Measurements from ENCODE around the gene ARID1A. TPM values are rescaled to one million over a fixed set of nuclear protein-coding genes. Genes with fewer than 3 reads are reported as not detected.

ARID1A gene
- total and polyA plus RNA-seq, 2 donors (not counting 3 experiments of a cell fraction or from before 2014, with no cell fraction given): 36.9 to 77.2 TPM

- dilution Hi-C loops (cut with MboI; ENCODE audit: extremely low pct_ligation_motif_present, low sequenced_read_pairs) (no loop called here), intact Hi-C loops (cut with micrococcal nuclease) (loop anchor here (1.0 to 10.0 kb wide), 5 partner anchors 15 to 1862 kb away; partner anchors contain the start of gene TRNAU1AP)
- no TSS peak for BruUV-seq (replicated peaks)
- no peaks in the 10 kb centered on the region for H4K20me1 ChIP-seq (replicated peaks; ENCODE audit: control insufficient read depth, extremely low read depth, insufficient read depth, low read length)
- TF ChIP-seq POLR2A (IDR thresholded peaks at IDR 0.05; ENCODE audit: low read depth, low read length) (peak; percentile 59), GATA2 (IDR thresholded peaks at IDR 0.05; ENCODE audit: insufficient read depth, insufficient read length, low read depth, low read length) (no peak), POLR2AphosphoS5 (IDR thresholded peaks at IDR 0.05; ENCODE audit: insufficient read depth, low read depth, low read length) (peak; percentile 59)
- TF ChIP-seq, protein P1, sequence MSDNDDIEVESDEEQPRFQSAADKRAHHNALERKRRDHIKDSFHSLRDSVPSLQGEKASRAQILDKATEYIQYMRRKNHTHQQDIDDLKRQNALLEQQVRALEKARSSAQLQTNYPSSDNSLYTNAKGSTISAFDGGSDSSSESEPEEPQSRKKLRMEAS (IDR thresholded peaks at IDR 0.05; ENCODE audit: insufficient read depth, insufficient read length): no peak
- H3K27ac ChIP-seq (ENCODE audit: insufficient read depth, low read depth, low read length): peak overlapping the region; percentile 67
- ChIA-PET CTCF (interaction anchor here (0.7 to 4.1 kb wide), 16 partner anchors 9 to 129 kb away, joined by 3 to 67 read pairs (median 4); partner anchors contain the start of gene PIGV), POLR2A (interaction anchor here (0.6 to 1.9 kb wide), 6 partner anchors 31 to 128 kb away, joined by 4 to 6 read pairs (median 4); partner anchors contain the start of gene PIGV)
- H3K27me3 ChIP-seq (ENCODE audit: control insufficient read depth in 2 of 2, insufficient read depth in 2 of 2, low read length in 2 of 2): no peaks in the 10 kb centered on the region
- H3K9me1 ChIP-seq (replicated peaks; ENCODE audit: control insufficient read depth, extremely low read depth, insufficient read depth, low read length): no peaks in the 10 kb centered on the region
- H3K9ac ChIP-seq (replicated peaks; ENCODE audit: extremely low read depth, insufficient read depth, low read length): peak overlapping the region; percentile 75
- H3K4me2 ChIP-seq (ENCODE audit: insufficient read depth, low read length): peak overlapping the region; percentile 91
- DNase-seq (ENCODE audit: low read depth, low spot score) (peak; percentile 92), FAIRE-seq (no peak)
- H3K36me3 ChIP-seq (ENCODE audit: control insufficient read depth in 2 of 2, extremely low read depth in 1 of 2, insufficient read depth in 2 of 2, low read length in 2 of 2): no peaks in the 10 kb centered on the region
- H3K9me3 ChIP-seq (replicated peaks; ENCODE audit: control insufficient read depth, insufficient read depth, low read length): no peaks in the 10 kb centered on the region
- peak overlapping the region; percentile 89 for H2AFZ ChIP-seq (ENCODE audit: low read depth, low read length)
- H3K79me2 ChIP-seq (ENCODE audit: control insufficient read depth, insufficient read depth, low read length): peaks cover 11% of the 10 kb centered on the region
- H3K4me1 ChIP-seq (ENCODE audit: control insufficient read depth, extremely low read depth, insufficient read depth, low read length): peaks cover 27% of the 10 kb centered on the region
- H3K4me3 ChIP-seq (replicated peaks in 1 of 3; ENCODE audit: insufficient read depth in 1 of 3, low read depth in 1 of 3, low read length in 3 of 3): peak overlapping the region; percentile 38 to 73 (median 40)
Observed at GRCh38 chr1:26692211-26692792, 3.5 kb upstream of the ARID1A start.

GRCh38 chr1:26692793-26693490 is 2.9 kb upstream of the ARID1A start:
- Histone ChIP-seq H3K4me2 (ENCODE audit: insufficient read depth, low read length) (peak overlapping the region; percentile 91), H3K79me2 (ENCODE audit: control insufficient read depth, insufficient read depth, low read length) (peaks cover 17% of the 10 kb centered on the region), H2AFZ (ENCODE audit: low read depth, low read length) (peak overlapping the region; percentile 89), H3K36me3 (ENCODE audit: control insufficient read depth in 2 of 2, extremely low read depth in 1 of 2, insufficient read depth in 2 of 2, low read length in 2 of 2) (no peaks in the 10 kb centered on the region), H3K4me3 (replicated peaks in 1 of 3; ENCODE audit: insufficient read depth in 1 of 3, low read depth in 1 of 3, low read length in 3 of 3) (peak overlapping the region; percentile 38 to 73 (median 40)), H3K9me1 (replicated peaks; ENCODE audit: control insufficient read depth, extremely low read depth, insufficient read depth, low read length) (no peaks in the 10 kb centered on the region), H3K9ac (replicated peaks; ENCODE audit: extremely low read depth, insufficient read depth, low read length) (peak overlapping the region; percentile 75), H3K9me3 (replicated peaks; ENCODE audit: control insufficient read depth, insufficient read depth, low read length) (no peaks in the 10 kb centered on the region), H3K27me3 (ENCODE audit: control insufficient read depth in 2 of 2, insufficient read depth in 2 of 2, low read length in 2 of 2) (no peaks in the 10 kb centered on the region), H4K20me1 (replicated peaks; ENCODE audit: control insufficient read depth, extremely low read depth, insufficient read depth, low read length) (no peaks in the 10 kb centered on the region), H3K27ac (ENCODE audit: insufficient read depth, low read depth, low read length) (peak overlapping the region; percentile 67), H3K4me1 (ENCODE audit: control insufficient read depth, extremely low read depth, insufficient read depth, low read length) (peaks cover 27% of the 10 kb centered on the region)
- TF ChIP-seq MYC (IDR thresholded peaks at IDR 0.05; ENCODE audit: low read depth, low read length) (peak; percentile 7), POLR2A (IDR thresholded peaks at IDR 0.05; ENCODE audit: low read depth, low read length) (no peak), POLR2AphosphoS5 (IDR thresholded peaks at IDR 0.05; ENCODE audit: insufficient read depth, low read depth, low read length) (peak; percentile 41), EZH2 (IDR thresholded peaks at IDR 0.05; ENCODE audit: borderline replicate concordance, low read depth, low read length, severe bottlenecking) (no peak), FOS (IDR thresholded peaks at IDR 0.05; ENCODE audit: borderline replicate concordance, insufficient read depth, low read length) (no peak), JUN (IDR thresholded peaks at IDR 0.05; ENCODE audit: borderline replicate concordance, insufficient read depth, insufficient read length, low read depth) (peak; percentile 6), GATA2 (IDR thresholded peaks at IDR 0.05; ENCODE audit: insufficient read depth, insufficient read length, low read depth, low read length) (peak; percentile 88)
- TF ChIP-seq, protein P2, sequence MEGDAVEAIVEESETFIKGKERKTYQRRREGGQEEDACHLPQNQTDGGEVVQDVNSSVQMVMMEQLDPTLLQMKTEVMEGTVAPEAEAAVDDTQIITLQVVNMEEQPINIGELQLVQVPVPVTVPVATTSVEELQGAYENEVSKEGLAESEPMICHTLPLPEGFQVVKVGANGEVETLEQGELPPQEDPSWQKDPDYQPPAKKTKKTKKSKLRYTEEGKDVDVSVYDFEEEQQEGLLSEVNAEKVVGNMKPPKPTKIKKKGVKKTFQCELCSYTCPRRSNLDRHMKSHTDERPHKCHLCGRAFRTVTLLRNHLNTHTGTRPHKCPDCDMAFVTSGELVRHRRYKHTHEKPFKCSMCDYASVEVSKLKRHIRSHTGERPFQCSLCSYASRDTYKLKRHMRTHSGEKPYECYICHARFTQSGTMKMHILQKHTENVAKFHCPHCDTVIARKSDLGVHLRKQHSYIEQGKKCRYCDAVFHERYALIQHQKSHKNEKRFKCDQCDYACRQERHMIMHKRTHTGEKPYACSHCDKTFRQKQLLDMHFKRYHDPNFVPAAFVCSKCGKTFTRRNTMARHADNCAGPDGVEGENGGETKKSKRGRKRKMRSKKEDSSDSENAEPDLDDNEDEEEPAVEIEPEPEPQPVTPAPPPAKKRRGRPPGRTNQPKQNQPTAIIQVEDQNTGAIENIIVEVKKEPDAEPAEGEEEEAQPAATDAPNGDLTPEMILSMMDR (IDR thresholded peaks at IDR 0.05; ENCODE audit: extremely low read depth in 1 of 2, insufficient read depth in 1 of 2, low read depth in 1 of 2, low read length in 2 of 2): peak in 1 of 2 donors; percentile 0
- dilution Hi-C loops (cut with MboI; ENCODE audit: extremely low pct_ligation_motif_present, low sequenced_read_pairs) (no loop called here), intact Hi-C loops (cut with micrococcal nuclease) (loop anchor here (1.0 to 10.0 kb wide), 5 partner anchors 16 to 1862 kb away; partner anchors contain the start of gene TRNAU1AP)
- DNase-seq (ENCODE audit: low read depth, low spot score) (peak; percentile 98), FAIRE-seq (peak; percentile 99)
- CTCF ChIA-PET: interaction anchor here (0.7 to 4.1 kb wide), 15 partner anchors 10 to 128 kb away, joined by 3 to 67 read pairs (median 4); partner anchors contain the start of gene PIGV
- POLR2A ChIA-PET: interaction anchor here (0.6 to 1.9 kb wide), 9 partner anchors 11 to 197 kb away, joined by 3 to 6 read pairs (median 4); partner anchors contain the start of genes GPN2 and PIGV
- BruUV-seq (replicated peaks): no TSS peak
